Calu3 (cell line): Measurements from ENCODE around the gene COMTD1. TPM values are rescaled to one million over a fixed set of nuclear protein-coding genes. Genes with fewer than 3 reads are reported as not detected.

ENCODE experiments used
- Bru-seq: library from RNA; stranded (reverse); fragments of 400-500 nt; gene quantifications from one replicate; lab custom pipeline; 2021; lab: Mats Ljungman, UMichigan
- BruChase-seq, 2 experiments: library from RNA; stranded (reverse); fragments of 400-500 nt; gene quantifications; one replicate each; lab custom pipeline; 2021; lab: Mats Ljungman, UMichigan
- BruUV-seq: library from RNA; stranded (reverse); fragments of 400-500 nt; replicated peaks from 2 replicates; lab custom pipeline; 2021; lab: Mats Ljungman, UMichigan
- CTCF ChIA-PET: fragments of 300-600 bp; sonication (Branson Sonifier 250); formaldehyde crosslinking; loops from one replicate; lab custom pipeline; 2022; ENCODE audit warnings: antibody characterized with exemption; lab: Charles Lee
- DNase-seq: peaks from one replicate; pipeline ENCODE4 v3.0.0; 2022
- H3K27ac Mint-ChIP-seq: one replicate; pipeline ENCODE4 v1.8.0; 2022; ENCODE audit warnings: mixed read lengths; ENCODE audit not compliant: unreplicated experiment
- H3K27me3 Mint-ChIP-seq: one replicate; pipeline ENCODE4 v1.8.0; 2022; ENCODE audit warnings: mixed read lengths; ENCODE audit not compliant: unreplicated experiment
- H3K36me3 Mint-ChIP-seq: one replicate; pipeline ENCODE4 v1.8.0; 2022; ENCODE audit warnings: mild to moderate bottlenecking, moderate library complexity, mixed read lengths; ENCODE audit not compliant: insufficient read depth, unreplicated experiment
- H3K4me1 Mint-ChIP-seq: one replicate; pipeline ENCODE4 v1.8.0; 2022; ENCODE audit warnings: mild to moderate bottlenecking, low read depth, mixed read lengths; ENCODE audit not compliant: unreplicated experiment
- H3K4me3 Mint-ChIP-seq: one replicate; pipeline ENCODE4 v1.8.0; 2022; ENCODE audit warnings: mild to moderate bottlenecking, low read depth, moderate library complexity, mixed read lengths; ENCODE audit not compliant: unreplicated experiment
- H3K9me3 Mint-ChIP-seq: one replicate; pipeline ENCODE4 v1.8.0; 2022; ENCODE audit warnings: low read depth, mixed read lengths; ENCODE audit not compliant: unreplicated experiment
- intact Hi-C: fragments of 100-400 bp; cut with micrococcal nuclease; formaldehyde crosslinking; loops from one replicate; pipeline ENCODE4 v1.10.0; 2022; ENCODE audit not compliant: unreplicated experiment
- long read RNA-seq: library from polyadenylated mRNA; stranded (forward); transcript quantifications from one replicate; pipeline ENCODE4 v2.0.0, GENCODE V29; 2022
- total RNA-seq: library from RNA; stranded (reverse); gene quantifications from 2 replicates; pipeline ENCODE4 v1.2.3, GENCODE V29; 2022
- TF ChIP-seq, protein P1 (sequence below): fragments of 200-600 bp; IDR thresholded peaks from one replicate; pipeline ENCODE4 v1.8.0; 2022; ENCODE audit warnings: antibody characterized with exemption; ENCODE audit not compliant: unreplicated experiment

Gene COMTD1
- 52.4 and 67.6 TPM in 2 replicates for total RNA-seq
- percentile 60 among the genes with signal in this experiment for Bru-seq, nascent RNA
- percentile 75 among the genes with signal in this experiment for BruChase-seq, experiment 1, labeled RNA remaining after a 6-hour chase
- BruChase-seq, experiment 2, labeled RNA remaining after a 2-hour chase = percentile 66 among the genes with signal in this experiment
- long read RNA-seq, transcript COMTD1-201 (7 exons, 976 nt) = major isoform, 20 of 59 reads
- long read RNA-seq, partial matches to known transcripts = 10 of 59 reads
- long read RNA-seq, other reads (novel, unspliced or antisense) = 27 of 59 reads

GRCh38 chr10:75235375-75236177 lies at the start of gene COMTD1:
Gene COMTD1, minus strand, starts transcription at chr10:75235957. Its CDS starts 29 bp downstream, at chr10:75235928.
- DNase-seq = peak; percentile 99
- Mint-ChIP-seq H3K27ac (peak within 1 kb of the TSS; percentile 17), H3K9me3 (no peaks in the 10 kb centered on the region), H3K27me3 (no peaks in the 10 kb centered on the region), H3K36me3 (peaks cover 54% of the 10 kb centered on the region), H3K4me3 (peak within 1 kb of the TSS; percentile 76), H3K4me1 (peaks cover 22% of the 10 kb centered on the region)
- TF ChIP-seq, protein P1, sequence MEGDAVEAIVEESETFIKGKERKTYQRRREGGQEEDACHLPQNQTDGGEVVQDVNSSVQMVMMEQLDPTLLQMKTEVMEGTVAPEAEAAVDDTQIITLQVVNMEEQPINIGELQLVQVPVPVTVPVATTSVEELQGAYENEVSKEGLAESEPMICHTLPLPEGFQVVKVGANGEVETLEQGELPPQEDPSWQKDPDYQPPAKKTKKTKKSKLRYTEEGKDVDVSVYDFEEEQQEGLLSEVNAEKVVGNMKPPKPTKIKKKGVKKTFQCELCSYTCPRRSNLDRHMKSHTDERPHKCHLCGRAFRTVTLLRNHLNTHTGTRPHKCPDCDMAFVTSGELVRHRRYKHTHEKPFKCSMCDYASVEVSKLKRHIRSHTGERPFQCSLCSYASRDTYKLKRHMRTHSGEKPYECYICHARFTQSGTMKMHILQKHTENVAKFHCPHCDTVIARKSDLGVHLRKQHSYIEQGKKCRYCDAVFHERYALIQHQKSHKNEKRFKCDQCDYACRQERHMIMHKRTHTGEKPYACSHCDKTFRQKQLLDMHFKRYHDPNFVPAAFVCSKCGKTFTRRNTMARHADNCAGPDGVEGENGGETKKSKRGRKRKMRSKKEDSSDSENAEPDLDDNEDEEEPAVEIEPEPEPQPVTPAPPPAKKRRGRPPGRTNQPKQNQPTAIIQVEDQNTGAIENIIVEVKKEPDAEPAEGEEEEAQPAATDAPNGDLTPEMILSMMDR = peak; percentile 100
- no TSS peak for BruUV-seq
- intact Hi-C loops = loop anchor here (1.0 to 10.0 kb wide), 2 partner anchors 47 to 971 kb away; no protein-coding TSS in a partner anchor
- CTCF ChIA-PET = interaction anchor here (0.6 to 4.0 kb wide), 18 partner anchors 10 to 675 kb away, joined by 3 to 67 read pairs (median 4); partner anchors contain the start of genes VDAC2 and ZNF503

- no peak overlapping the region for H3K27ac Mint-ChIP-seq
- DNase-seq = no peak
- no peaks in the 10 kb centered on the region for H3K4me1 Mint-ChIP-seq
- BruUV-seq = no TSS peak
- intact Hi-C loops = no loop called here
- no peaks in the 10 kb centered on the region for H3K36me3 Mint-ChIP-seq
- CTCF ChIA-PET = interaction anchor here (0.7 to 1.0 kb wide), 2 partner anchors 9 to 296 kb away, joined by 3 to 5 read pairs; no protein-coding TSS in a partner anchor
- no peaks in the 10 kb centered on the region for H3K9me3 Mint-ChIP-seq
- H3K4me3 Mint-ChIP-seq = no peak overlapping the region
- peaks cover 43% of the 10 kb centered on the region for H3K27me3 Mint-ChIP-seq
- TF ChIP-seq, protein P1 = no peak
Observed at GRCh38 chr10:75283671-75284470, 48.1 kb upstream of the COMTD1 start.

- no peak for DNase-seq
- Mint-ChIP-seq H3K27me3 (peaks cover 43% of the 10 kb centered on the region), H3K4me1 (no peaks in the 10 kb centered on the region), H3K4me3 (no peak overlapping the region), H3K9me3 (no peaks in the 10 kb centered on the region), H3K27ac (no peak overlapping the region), H3K36me3 (no peaks in the 10 kb centered on the region)
- CTCF ChIA-PET = interaction anchor here (0.7 to 1.3 kb wide), 3 partner anchors 10 to 296 kb away, joined by 3 to 5 read pairs (median 4); no protein-coding TSS in a partner anchor
- no TSS peak for BruUV-seq
- intact Hi-C loops = no loop called here
- TF ChIP-seq, protein P1 = no peak
Observed at GRCh38 chr10:75283078-75283670, 47.4 kb upstream of the COMTD1 start.
